MM.1S (cell line): ENCODE results near the gene ARMC2.

Experiments used
- DNase-seq: peaks from one replicate; pipeline ENCODE4 v3.0.0-alpha.2; 2015
- H2AFZ ChIP-seq: fragments of 300-600 bp; sonication (generic); 2 replicates; pipeline ENCODE4 v1.6.0; 2016; ENCODE audit warnings: antibody characterized with exemption, low read length
- H3F3A ChIP-seq: fragments of 300-600 bp; sonication (generic); 2 replicates; pipeline ENCODE4 v1.6.1; 2016; ENCODE audit warnings: mild to moderate bottlenecking, antibody characterized with exemption, low read length, moderate library complexity, mixed read lengths; ENCODE audit not compliant: insufficient read depth
- H3K27ac ChIP-seq: fragments of 300-600 bp; sonication (generic); 2 replicates; pipeline ENCODE4 v1.5.1; 2016; ENCODE audit warnings: mild to moderate bottlenecking, low read length
- H3K27me3 ChIP-seq: fragments of 300-600 bp; sonication (generic); replicated peaks from 2 replicates; pipeline ENCODE4 v1.6.0; 2016; ENCODE audit warnings: low read length; ENCODE audit not compliant: insufficient read depth
- H3K36me3 ChIP-seq: fragments of 300-600 bp; sonication (generic); replicated peaks from 2 replicates; pipeline ENCODE4 v1.6.1; 2016; ENCODE audit warnings: mild to moderate bottlenecking, low read length, mixed read lengths; ENCODE audit not compliant: insufficient read depth
- H3K4me1 ChIP-seq: fragments of 300-600 bp; sonication (generic); 2 replicates; pipeline ENCODE4 v1.6.1; 2016; ENCODE audit warnings: low read length, mixed read lengths
- H3K4me2 ChIP-seq: fragments of 300-600 bp; sonication (generic); 2 replicates; pipeline ENCODE4 v1.6.0; 2016; ENCODE audit warnings: low read depth, low read length
- H3K4me3 ChIP-seq: fragments of 300-600 bp; sonication (generic); 2 replicates; pipeline ENCODE4 v1.5.1; 2016; ENCODE audit warnings: low read length, mixed read lengths
- H3K79me2 ChIP-seq: fragments of 300-600 bp; sonication (generic); 2 replicates; pipeline ENCODE4 v1.6.1; 2016; ENCODE audit warnings: mixed run types, low read length, mixed read lengths
- H3K9ac ChIP-seq: fragments of 300-600 bp; sonication (generic); 2 replicates; pipeline ENCODE4 v1.6.1; 2016; ENCODE audit warnings: low read length, mixed read lengths
- H3K9me2 ChIP-seq: fragments of 300-600 bp; sonication (generic); replicated peaks from 2 replicates; pipeline ENCODE4 v1.6.1; 2016; ENCODE audit warnings: mild to moderate bottlenecking, low read length, mixed read lengths; ENCODE audit not compliant: insufficient read depth
- H3K9me3 ChIP-seq: fragments of 300-600 bp; sonication (generic); replicated peaks from 2 replicates; pipeline ENCODE4 v1.6.1; 2016; ENCODE audit warnings: mild to moderate bottlenecking, low read length, mixed read lengths; ENCODE audit not compliant: insufficient read depth
- H4K20me1 ChIP-seq: fragments of 300-600 bp; sonication (generic); 2 replicates; pipeline ENCODE4 v1.6.1; 2016; ENCODE audit warnings: mild to moderate bottlenecking, low read length, moderate library complexity, mixed read lengths; ENCODE audit not compliant: insufficient read depth
- CTCF ChIP-seq: fragments of 300-600 bp; sonication (generic); IDR thresholded peaks from 2 replicates; pipeline ENCODE4 v1.5.1; 2016; ENCODE audit warnings: antibody characterized with exemption, low read length, mixed read lengths
- EZH2 ChIP-seq: fragments of 300-600 bp; sonication (generic); optimal IDR thresholded peaks from 2 replicates; pipeline ENCODE3; 2017; ENCODE audit warnings: low read depth, mild to moderate bottlenecking, antibody characterized with exemption, low read length, mixed read lengths
- EZH2phosphoT487 ChIP-seq: fragments of 300-600 bp; sonication (generic); IDR thresholded peaks from 2 replicates; pipeline ENCODE4 v1.6.1; 2018; ENCODE audit warnings: antibody characterized with exemption, low read length

The ARMC2 gene

DNA sequence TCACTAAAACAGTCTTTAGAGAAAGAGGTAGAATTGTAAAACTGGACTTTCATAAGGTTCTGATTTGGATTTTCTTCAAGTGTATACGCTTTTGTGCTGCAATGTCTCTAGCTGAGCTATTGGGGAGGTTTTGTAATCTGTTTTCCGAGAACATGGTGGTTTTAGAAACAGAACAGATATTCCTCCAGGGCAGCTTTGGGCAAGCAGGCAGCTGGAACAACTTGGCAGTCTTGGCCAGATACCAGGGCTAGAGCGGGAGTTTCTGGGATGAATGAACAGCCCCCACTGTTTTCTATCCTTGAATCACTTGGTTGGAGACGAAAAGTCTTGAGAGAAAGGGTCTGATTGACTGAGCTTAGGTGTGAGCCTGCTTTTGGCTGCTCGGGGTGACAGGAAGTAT lies 17.1 kb upstream of the ARMC2 start:
- no peaks in the 10 kb centered on the region for H3F3A ChIP-seq

GRCh38 chr6:108832738-108833137 lies 15.5 kb upstream of the ARMC2 start:
- H3K79me2 ChIP-seq = peaks cover 20% of the 10 kb centered on the region

More for the DNA sequence above, 17.1 kb upstream of the ARMC2 start:
- Histone ChIP-seq H2AFZ (no peak overlapping the region), H3K9me2 (no peaks in the 10 kb centered on the region), H3K4me1 (peaks cover 17% of the 10 kb centered on the region), H3K36me3 (no peaks in the 10 kb centered on the region), H3K27ac (no peak overlapping the region), H4K20me1 (no peaks in the 10 kb centered on the region), H3K4me3 (no peak overlapping the region), H3K79me2 (peaks cover 14% of the 10 kb centered on the region), H3K4me2 (no peak overlapping the region), H3K9me3 (no peaks in the 10 kb centered on the region), H3K27me3 (no peaks in the 10 kb centered on the region), H3K9ac (no peak overlapping the region)
- no peak for DNase-seq
- TF ChIP-seq EZH2phosphoT487 = no peak
- no peak for TF ChIP-seq EZH2
- no peak for TF ChIP-seq CTCF

DNA sequence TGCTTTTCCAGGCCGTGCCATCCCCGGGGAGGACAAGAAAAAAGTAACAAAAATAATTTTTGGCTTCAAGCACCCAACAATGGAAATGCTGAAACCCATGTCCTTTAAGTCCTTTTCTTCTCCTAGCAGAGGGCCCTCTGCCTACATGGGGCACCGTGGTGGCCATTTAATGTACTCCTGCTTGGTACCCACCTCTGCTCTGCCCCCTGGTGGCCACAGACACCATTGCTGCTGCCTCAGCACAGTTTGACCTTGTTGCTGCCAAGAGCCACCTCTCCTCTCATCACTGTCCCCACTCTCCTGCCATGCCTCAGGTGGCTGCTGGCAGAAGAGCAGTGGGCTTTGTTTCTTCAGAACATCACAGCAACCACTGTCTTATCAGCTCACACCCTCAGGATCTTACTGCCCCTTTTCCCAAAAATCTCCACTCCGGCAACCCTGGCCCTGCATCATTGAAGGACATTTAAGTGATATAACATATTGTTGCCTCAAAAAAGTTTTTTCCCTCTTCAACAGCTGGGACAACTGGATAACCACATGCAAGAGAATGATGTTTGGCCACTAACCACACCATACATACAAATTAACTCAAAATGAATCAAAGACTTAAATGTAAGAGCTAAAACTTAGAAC lies 12.9 kb upstream of the ARMC2 start:
- Histone ChIP-seq H2AFZ (no peak overlapping the region), H3K36me3 (no peaks in the 10 kb centered on the region), H3F3A (peaks cover 19% of the 10 kb centered on the region), H3K9ac (no peak overlapping the region), H3K9me3 (no peaks in the 10 kb centered on the region), H4K20me1 (no peaks in the 10 kb centered on the region), H3K27ac (no peak overlapping the region), H3K27me3 (no peaks in the 10 kb centered on the region), H3K79me2 (peaks cover 26% of the 10 kb centered on the region), H3K9me2 (no peaks in the 10 kb centered on the region), H3K4me2 (peak overlapping the region; percentile 3; the same call in 1 of the 2 replicates), H3K4me1 (peaks cover 41% of the 10 kb centered on the region), H3K4me3 (no peak overlapping the region)
- DNase-seq = peak; percentile 80
- TF ChIP-seq EZH2 (no peak), EZH2phosphoT487 (no peak), CTCF (peak; percentile 90)

More at GRCh38 chr6:108832738-108833137, 15.5 kb upstream of the ARMC2 start:
- no peaks in the 10 kb centered on the region for H3K9me2 ChIP-seq
- H3K9ac ChIP-seq = no peak overlapping the region
- H3K36me3 ChIP-seq = no peaks in the 10 kb centered on the region
- no peak overlapping the region for H2AFZ ChIP-seq
- H3K4me2 ChIP-seq = no peak overlapping the region
- no peaks in the 10 kb centered on the region for H3K27me3 ChIP-seq
- no peak overlapping the region for H3K27ac ChIP-seq
- no peak for TF ChIP-seq CTCF
- TF ChIP-seq EZH2 = no peak
- TF ChIP-seq EZH2phosphoT487 = no peak
- H3F3A ChIP-seq = peaks cover 14% of the 10 kb centered on the region
- H3K4me3 ChIP-seq = no peak overlapping the region
- H3K9me3 ChIP-seq = no peaks in the 10 kb centered on the region
- no peak for DNase-seq
- peaks cover 33% of the 10 kb centered on the region for H3K4me1 ChIP-seq
- H4K20me1 ChIP-seq = no peaks in the 10 kb centered on the region
